GM20431 (cell line): ENCODE data around the gene PIK3R6.
"Not testable (repeated sequence)": the region's sequence is repeated elsewhere in the genome, so short reads cannot be mapped to it uniquely, and the experiment has no call there.

ENCODE experiments used
- in situ Hi-C: fragments of 300-500 bp; cut with MseI, MboI; formaldehyde crosslinking; loops from one replicate; pipeline ENCODE4 v1.15.0; 2020; ENCODE audit warnings: low sequenced_read_pairs; ENCODE audit not compliant: unreplicated experiment

PIK3R6 gene

DNA sequence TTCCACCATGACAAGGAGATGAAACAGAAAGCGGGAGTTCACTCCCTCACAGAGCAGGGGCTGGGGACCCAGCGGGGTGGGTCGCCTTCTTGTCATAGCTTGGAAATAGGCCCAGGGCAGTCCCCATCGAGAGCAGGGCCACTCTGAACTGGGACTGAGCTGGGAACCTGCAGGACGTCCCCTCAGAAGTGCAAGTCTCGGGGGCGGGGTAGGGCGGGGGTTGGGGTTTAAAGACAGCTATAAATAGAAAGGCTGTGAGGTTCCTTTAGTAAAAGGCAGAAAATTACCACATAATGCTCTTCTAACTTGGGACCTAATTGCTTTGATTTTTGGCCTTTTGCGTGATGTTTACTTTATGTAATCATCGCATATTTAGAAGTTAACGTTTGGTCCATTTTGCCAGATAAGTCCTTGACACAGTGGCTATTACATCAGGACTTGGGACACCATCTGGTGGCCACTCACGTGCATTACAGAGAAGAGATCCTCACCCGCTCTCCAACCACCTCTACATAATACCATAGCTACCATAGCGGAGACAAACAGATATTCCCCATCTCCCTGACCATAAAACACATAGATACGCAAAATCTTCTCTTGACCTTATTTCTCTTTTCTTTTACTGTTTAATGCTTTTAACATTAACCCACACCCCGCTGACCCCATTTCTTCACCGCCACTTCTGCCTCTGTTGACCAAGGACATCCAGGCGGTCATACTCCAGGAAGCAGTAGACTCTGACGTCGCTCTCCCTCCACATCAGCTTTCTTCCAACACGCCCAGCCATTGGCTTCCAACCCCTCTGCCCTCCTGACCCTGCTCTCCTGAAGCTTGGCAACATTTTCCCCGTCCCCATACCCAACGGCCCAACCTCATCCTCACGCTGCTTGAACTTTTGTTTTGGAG, 27.5 kb upstream of the PIK3R6 start:
- in situ Hi-C loops = no loop called here

GRCh38 chr17:8894202-8894671, 26.8 kb upstream of the PIK3R6 start:
- in situ Hi-C loops = no loop called here

DNA sequence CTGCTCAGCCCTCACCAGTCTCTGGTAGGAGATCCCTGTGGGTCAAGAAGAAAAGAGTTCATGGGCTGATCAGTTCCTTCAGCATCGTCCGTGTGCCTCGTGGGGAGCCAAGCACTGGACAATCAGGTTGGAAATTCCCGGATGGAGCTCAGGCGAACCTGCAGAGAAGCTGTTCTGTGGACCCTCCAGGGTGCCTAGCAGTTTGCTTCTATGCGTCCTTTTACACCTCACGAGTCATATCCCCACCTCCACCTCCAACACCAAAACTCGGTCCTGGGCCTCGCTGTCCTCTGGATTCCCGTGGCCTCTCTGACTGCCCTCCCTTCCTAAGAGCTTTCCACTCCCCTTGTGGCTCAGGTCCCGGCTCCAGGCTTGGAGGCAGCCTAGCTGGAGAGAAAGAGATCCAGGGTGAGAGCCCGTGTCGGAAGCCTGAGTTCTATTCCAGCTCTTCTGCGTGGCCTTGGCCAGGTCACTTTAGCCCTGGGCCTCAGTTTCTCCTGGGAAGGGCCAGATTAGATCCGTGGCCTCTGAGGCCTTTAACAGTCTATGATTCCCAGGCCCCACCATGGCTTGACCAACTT, 26.2 kb upstream of the PIK3R6 start:
- in situ Hi-C loops = no loop called here

DNA sequence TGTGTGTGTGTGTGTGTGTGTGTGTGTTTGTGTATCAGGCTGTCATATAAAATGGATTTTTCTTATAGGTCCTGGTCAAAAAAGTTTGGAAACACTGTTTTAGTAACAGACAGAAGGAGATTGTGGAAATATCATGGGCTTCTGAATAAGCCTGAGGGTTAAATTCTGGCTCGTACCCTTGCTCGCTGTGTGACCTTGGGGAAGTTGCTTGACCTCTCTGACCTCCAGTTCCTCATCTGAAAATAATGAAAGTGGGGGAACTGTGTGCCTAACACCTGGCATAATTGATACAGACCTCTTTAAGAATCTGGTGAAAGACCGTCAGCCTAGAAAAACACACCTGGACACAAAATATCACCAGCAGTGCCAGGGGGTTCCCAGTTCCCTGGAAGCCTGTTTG, 25.6 kb upstream of the PIK3R6 start:
- in situ Hi-C loops = no loop called here

DNA sequence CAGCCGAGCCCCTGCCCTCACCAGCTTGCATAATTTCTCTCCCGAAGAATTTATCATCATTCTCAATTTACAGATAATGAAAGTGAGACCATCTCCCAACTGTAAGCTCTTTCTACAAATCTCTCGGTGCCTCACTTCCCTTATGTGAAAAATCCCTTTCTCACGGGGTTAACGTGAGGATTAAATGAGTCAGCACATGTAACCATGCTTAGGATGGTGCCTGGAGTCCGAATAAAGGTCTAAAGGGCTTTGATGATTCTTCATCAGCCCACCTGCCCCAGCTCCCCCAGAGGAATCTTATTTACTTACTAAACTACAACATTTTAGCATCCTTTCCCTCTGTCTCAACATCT, 24.8 kb upstream of the PIK3R6 start:
- in situ Hi-C loops = no loop called here

DNA sequence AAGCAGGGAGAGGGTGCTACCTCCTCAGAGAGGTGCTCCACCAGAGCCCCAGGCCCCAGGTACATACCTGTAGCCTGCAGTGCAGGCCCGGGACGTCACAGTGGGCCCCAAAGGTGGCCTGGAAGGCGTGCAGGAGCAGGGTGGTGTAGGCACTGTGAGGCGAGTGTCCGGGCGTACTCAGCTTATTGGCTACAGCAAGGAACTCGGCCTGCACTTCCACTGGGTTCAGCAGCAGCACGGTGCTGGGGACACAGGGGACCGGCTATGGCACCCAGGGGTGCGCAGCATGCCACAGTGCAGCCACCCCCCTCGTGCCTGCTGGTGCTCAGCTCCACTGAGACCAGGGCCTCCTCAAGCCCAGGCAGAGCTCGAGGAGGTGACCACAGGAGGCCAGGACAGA, 23.2 kb upstream of the PIK3R6 start:
- in situ Hi-C loops = no loop called here

DNA sequence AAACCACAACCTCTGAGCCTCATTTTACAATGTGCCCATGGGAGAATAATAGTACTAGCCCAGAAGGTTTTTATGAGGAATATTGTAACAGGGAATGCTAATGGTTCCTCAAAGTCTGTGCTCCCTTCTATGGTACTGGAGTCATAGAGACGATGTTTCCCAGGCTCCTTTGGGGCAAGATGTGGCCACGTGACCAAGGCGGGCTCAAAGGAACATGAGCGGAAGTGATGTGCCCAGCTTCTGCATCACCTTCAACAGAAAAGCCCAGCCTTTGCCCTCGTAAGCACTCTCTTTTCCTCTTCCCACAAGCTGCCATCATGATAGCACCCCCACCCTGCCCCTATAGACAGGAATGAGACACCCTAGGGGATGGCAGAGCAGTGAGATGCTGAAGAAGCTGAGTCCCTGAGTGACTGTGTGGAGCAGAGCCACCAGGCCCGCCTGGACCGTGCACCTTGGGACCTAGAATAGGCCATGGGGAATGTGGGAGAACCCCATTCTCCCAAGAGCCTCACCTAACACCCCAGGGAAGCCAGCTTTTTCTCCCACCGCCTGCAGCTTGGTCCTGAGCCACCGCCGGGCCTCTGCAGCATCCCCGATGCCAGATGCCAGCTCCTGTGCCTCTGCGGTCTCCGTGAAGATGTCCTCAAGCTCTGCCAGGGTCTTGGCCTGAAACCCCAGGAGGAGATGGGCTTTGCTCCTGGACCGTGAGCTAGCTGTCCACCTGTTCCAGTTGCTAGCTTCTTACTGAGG, 22.2 kb upstream of the PIK3R6 start:
- in situ Hi-C loops = no loop called here

GRCh38 chr17:8888704-8889302, 21.3 kb upstream of the PIK3R6 start:
- in situ Hi-C loops = no loop called here

DNA sequence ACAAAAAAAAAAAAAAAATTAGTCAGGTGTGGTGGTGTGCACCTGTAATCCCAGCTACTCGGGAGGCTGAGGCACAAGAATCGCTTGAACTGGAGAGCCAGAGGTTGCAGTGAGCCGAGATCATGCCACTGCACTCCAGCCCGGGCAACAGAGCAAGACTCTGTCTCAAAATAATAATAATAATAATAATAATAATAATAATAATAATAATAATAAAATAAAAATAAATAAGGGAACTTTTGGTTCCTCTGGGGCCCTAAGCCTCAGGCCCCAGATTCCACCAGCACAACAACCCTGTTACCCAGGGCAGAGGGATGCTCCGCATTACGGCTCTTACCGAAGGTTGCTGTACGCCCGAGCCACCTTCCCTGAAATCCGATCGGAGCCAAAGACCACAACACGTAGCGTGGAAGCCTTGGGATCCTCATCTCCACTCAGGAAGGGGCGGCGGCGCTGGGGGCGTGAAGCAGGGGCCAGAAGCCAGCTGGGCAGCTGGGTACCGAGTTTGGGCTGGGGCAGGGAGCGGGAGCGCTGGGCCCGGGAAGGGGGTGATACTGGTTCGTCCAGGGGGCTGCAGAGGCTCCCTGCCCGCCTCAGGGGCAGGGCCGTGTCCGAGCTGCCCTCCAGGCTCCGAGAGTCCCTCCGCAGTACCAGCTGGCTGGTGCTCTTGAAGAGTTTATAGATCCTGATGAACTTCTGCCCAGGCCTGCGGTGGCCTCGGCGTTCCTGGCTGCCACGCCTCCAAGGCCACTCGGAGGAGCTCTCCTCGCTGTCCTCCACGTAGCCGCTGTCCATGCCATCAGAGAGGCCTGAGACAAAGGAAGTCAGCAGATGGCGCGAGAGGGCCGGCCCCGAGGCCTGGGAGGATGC, 20.6 kb upstream of the PIK3R6 start:
- in situ Hi-C loops = no loop called here

DNA sequence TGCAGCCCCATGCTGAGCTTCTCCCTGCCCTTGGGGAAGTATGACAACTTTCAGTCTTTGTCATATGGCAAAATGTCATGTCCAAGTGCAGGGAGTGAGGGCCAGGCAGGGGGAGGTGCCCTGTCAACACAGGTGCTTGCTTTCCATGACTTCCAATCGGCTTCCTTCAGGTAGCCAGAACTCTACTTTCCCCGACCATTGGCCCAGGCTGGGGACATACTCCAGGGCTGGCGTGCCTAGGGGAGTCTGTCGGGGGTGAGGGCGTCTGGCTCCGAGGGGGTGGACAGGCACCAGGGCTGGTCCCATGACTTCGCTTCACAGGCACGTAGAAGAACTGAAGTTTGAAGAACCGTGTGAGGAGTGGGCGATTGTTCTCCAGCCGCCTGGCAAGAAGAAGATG, 19.8 kb upstream of the PIK3R6 start:
- in situ Hi-C loops = no loop called here

GRCh38 chr17:8885967-8886684, 18.7 kb upstream of the PIK3R6 start:
- in situ Hi-C loops = no loop called here

DNA sequence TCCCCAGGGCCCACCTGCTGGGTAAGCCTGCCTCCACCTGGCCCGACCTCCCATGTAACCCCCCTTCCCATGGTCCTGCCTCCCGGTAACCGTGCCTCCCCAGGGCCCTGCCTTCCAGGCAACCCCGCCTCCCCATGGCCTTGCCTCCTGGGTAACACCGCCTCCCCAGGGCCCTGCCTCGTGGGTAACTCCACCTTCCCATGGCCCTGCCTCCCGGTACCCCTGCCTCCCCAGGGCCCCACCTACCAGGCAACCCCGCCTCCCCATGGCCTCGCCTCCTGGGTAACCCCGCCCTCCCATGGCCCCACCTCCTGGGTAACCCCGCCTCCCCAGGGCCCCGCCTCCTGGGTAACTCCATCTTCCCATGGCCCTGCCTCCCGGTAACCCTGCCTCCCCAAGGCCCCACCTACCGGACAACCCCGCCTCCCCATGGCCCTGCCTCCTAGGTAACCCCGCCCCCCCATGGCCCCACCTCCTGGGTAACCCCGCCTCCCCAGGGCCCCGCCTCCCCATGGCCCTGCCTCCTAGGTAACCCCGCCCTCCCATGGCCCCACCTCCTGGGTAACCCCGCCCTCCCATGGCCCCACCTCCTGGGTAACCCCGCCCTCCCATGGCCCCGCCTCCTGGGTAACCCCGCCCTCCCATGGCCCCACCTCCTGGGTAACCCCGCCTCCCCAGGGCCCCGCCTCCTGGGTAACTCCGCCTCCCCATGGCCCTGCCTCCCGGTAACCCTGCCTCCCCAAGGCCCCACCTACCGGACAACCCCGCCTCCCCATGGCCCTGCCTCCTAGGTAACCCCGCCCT, 17.9 kb upstream of the PIK3R6 start:
- in situ Hi-C loops = not testable (repeated sequence)

DNA sequence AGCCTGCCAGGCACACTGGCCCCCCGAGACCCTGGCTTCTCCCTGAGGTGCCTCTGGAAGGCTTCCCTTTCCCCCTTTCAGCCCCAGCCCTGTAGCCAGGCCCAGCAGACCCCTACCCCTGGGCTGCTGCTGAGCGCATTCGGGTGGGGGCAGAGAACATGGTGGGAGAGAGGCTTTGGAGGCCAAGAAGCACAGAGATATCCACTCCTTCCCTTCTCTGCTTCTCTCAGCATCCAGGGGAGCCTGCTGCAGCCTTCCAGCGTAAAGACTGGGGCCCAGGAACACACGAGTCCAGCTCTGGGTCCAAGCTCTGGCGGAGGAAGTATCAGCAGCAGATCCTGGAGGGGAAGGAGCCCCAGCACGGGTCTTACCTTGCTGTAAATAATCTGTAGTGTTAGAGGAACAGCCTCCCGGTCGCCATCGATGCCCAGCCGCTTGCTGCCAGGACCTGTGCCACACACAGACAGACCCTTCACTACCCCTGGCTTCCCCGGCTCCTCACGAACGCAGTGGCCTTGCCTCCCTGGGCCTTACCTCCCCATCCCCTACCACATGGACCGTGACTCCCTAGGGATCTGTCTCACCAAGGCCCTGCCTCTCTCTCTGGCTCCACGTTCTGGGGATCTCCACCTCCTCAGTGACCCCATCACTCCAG, 17.0 kb upstream of the PIK3R6 start:
- in situ Hi-C loops = no loop called here

DNA sequence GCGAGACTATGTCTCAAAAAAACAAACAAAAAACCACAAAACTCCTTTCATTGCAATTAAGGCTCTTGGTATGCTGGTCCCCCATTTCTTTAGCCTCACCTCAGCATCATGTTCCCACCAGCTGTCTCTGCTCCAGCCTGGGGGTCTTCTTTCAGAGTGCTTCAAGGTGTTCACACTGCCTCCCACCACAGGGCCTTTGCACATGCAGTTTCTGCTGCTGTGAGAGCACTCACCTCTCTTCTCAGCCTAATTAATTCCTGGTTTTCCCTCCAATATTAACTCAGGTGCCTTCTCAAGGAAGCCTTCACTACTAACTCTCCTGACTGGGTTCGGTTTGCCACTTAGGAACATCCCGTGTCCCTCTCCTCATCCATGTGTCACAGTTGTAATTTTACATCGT, 15.9 kb upstream of the PIK3R6 start:
- in situ Hi-C loops = no loop called here

DNA sequence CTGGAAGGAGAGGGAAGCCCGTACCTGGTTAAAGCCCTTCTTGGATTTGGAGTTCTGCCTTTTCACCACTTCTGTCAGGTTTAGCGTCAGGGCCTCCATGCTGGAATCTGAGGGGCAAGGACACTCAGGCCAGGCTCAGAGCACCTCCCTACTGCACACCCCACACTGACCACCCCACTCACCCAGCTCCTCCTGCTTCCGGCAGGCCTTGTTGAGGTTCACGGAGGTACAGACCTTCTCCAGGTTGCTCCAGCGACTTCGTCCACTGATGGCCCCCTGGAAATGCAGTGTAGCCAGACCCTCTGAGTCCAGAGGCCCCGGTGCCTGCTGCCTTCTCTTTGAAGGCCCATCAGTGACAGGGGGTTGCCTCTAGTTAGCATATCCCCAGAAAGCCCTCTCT, 14.1 kb upstream of the PIK3R6 start:
- in situ Hi-C loops = no loop called here

- in situ Hi-C loops = no loop called here
Measured at GRCh38 chr17:8880466-8880865, 13.0 kb upstream of the PIK3R6 start.

DNA sequence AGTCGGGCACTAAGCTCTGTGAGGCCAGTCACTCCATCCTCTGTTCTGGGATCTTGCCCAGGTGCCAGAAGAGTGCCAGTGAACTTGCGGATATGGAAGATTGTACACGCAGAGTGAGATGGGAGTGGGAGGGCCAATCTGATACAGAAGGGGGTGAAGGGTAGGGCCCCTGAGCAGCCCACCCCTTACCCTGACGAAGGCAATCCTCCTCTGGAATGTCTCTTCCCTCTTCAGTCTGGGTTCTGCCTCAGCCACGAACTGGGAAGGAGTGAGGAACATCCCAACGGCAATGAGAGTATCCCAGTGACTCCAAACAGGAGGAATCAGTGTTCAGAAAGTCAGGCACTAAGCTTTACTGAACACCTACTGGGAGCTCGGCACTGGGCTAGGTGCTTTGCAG, 11.9 kb upstream of the PIK3R6 start:
- in situ Hi-C loops = no loop called here

GRCh38 chr17:8877984-8878383, 10.5 kb upstream of the PIK3R6 start:
- in situ Hi-C loops = no loop called here
